Peyer's patch (tissue), 4 donors: Measurements from ENCODE around the gene POMP. TPM values are rescaled to one million over a fixed set of nuclear protein-coding genes. Genes with fewer than 3 reads are reported as not detected.

Experiments
- DNase-seq, 3 donors: peaks; one replicate each; pipeline ENCODE4 v3.0.0-alpha.2; 2017 to 2019
- H3K27ac ChIP-seq, 4 donors: fragments of 200-600 bp; sonication (generic); one replicate each; pipeline ENCODE4 v1.5.1; 2016 to 2019
- H3K27me3 ChIP-seq, 2 donors: fragments of 200-600 bp; sonication (generic); one replicate each; pipeline ENCODE4 v1.5.1; 2019
- H3K36me3 ChIP-seq, 3 donors: fragments of 200-600 bp; sonication (generic); one replicate each; pipeline ENCODE4 v1.5.1; 2016 to 2019
- H3K4me1 ChIP-seq, 4 donors: fragments of 200-600 bp; sonication (generic); one replicate each; pipeline ENCODE4 v1.5.1; 2016 to 2019
- H3K4me3 ChIP-seq, 4 donors: fragments of 200-600 bp; sonication (generic); 1 replicate in 3 of 4; 2 replicates in 1 of 4; pipeline ENCODE4 v1.5.1; 2016 to 2019; ENCODE audit warnings: mild to moderate bottlenecking in 1 of 4
- H3K9me3 ChIP-seq, 4 donors: fragments of 200-600 bp; sonication (generic); one replicate each; pipeline ENCODE4 v1.5.1; 2016 to 2019; ENCODE audit warnings: mild to moderate bottlenecking in 1 of 4
- POLR2A ChIP-seq, 2 donors: fragments of 450-650 bp; IDR thresholded peaks; one replicate each; pipeline ENCODE4 v1.5.1; 2017; ENCODE audit warnings: antibody characterized with exemption in 2 of 2, mild to moderate bottlenecking in 2 of 2, moderate library complexity in 2 of 2
- total RNA-seq, 4 donors: library from RNA; depleted of rRNA; stranded (reverse); fragments of >200 nt; gene quantifications; one replicate each; pipeline ENCODE4 v1.1.0, GENCODE V29; 2016
- TF ChIP-seq, protein P1 (sequence below), 6 experiments: fragments of 450-650 bp in 4 of 6; fragments of 200-600 bp in 2 of 6; sonication (generic) in 1 of 6; IDR thresholded peaks; one replicate each; pipeline ENCODE4 v1.5.1; 2017 to 2019; ENCODE audit warnings: antibody characterized with exemption in 6 of 6, mild to moderate bottlenecking in 3 of 6, moderate library complexity in 1 of 6

The POMP gene
- total RNA-seq, 4 donors from 2014 or later = 24.3 to 68.8 (median 43.2) TPM

DNA sequence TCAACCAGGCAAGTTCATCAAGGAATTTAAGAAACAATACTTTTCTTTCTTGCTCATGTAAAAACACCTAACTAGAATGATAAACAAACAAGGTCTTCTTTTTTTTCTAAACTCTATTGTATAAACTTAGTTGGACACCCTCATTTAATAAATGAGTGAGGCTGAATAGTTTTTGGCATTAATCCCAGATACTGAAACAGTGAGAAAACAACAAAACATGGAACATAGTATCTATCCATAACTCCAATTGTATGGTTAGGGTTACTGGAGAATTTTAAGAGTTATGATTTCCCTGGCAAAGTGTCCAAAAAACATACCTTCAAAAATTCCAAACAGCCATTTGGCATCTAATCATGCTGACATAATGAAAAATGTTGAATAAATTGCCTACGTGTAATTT is 5.8 kb upstream of the POMP start:
- no peaks in the 10 kb centered on the region for H3K36me3 ChIP-seq
- peaks cover 0 to 11% (median 0%) of the 10 kb centered on the region in 4 donors for H3K4me1 ChIP-seq
- no peak for TF ChIP-seq POLR2A (IDR thresholded peaks at IDR 0.05)
- TF ChIP-seq, protein P1, sequence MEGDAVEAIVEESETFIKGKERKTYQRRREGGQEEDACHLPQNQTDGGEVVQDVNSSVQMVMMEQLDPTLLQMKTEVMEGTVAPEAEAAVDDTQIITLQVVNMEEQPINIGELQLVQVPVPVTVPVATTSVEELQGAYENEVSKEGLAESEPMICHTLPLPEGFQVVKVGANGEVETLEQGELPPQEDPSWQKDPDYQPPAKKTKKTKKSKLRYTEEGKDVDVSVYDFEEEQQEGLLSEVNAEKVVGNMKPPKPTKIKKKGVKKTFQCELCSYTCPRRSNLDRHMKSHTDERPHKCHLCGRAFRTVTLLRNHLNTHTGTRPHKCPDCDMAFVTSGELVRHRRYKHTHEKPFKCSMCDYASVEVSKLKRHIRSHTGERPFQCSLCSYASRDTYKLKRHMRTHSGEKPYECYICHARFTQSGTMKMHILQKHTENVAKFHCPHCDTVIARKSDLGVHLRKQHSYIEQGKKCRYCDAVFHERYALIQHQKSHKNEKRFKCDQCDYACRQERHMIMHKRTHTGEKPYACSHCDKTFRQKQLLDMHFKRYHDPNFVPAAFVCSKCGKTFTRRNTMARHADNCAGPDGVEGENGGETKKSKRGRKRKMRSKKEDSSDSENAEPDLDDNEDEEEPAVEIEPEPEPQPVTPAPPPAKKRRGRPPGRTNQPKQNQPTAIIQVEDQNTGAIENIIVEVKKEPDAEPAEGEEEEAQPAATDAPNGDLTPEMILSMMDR (IDR thresholded peaks at IDR 0.05) = no peak
- DNase-seq = no peak
- no peaks in the 10 kb centered on the region for H3K9me3 ChIP-seq
- no peak overlapping the region for H3K4me3 ChIP-seq
- no peaks in the 10 kb centered on the region for H3K27me3 ChIP-seq
- no peak overlapping the region for H3K27ac ChIP-seq

DNA sequence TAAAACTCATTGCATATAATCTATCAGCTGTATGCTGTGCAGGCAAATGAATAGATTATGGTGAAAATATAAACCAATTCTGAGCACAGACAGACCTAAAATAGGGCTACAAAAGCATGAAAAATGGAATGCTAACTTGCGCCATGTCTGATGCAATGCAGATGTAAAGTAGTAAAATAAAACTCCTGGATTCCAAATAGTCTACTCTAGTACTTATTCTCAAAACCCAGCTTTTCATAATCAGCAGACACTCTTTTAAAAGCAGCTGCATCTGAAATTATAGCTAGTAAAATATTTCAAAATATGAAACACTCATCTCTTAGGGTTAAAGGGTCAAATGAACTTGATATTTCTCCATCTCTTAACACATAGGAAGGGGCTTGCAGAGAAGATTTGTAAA is 4.7 kb upstream of the POMP start:
- TF ChIP-seq POLR2A (IDR thresholded peaks at IDR 0.05) = no peak
- TF ChIP-seq, protein P1 (IDR thresholded peaks at IDR 0.05) = no peak
- H3K9me3 ChIP-seq = no peaks in the 10 kb centered on the region
- no peaks in the 10 kb centered on the region for H3K36me3 ChIP-seq
- H3K4me3 ChIP-seq = no peak overlapping the region
- no peak overlapping the region for H3K27ac ChIP-seq
- peaks cover 0 to 11% (median 0%) of the 10 kb centered on the region in 4 donors for H3K4me1 ChIP-seq
- H3K27me3 ChIP-seq = no peaks in the 10 kb centered on the region
- DNase-seq = no peak

DNA sequence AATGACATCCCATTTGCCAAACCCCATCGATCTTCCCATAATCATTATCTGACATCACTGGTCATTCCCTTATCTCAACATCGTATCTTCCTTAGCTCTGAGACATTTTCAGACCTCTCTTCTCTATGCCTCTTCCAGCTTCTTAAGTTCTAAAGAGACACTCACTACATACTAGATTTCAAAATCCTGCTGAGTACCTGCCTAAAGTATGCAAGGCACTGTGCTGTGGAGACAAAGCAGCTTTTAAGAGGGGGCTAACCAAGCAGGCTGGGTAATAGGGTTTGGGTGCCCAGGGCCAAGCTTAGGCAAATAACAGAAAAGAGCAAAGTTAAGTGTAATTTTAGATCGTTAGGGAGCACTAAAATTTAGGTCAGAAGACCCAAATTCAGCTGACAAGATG is 3.4 kb upstream of the POMP start:
- H3K9me3 ChIP-seq = no peaks in the 10 kb centered on the region

DNA sequence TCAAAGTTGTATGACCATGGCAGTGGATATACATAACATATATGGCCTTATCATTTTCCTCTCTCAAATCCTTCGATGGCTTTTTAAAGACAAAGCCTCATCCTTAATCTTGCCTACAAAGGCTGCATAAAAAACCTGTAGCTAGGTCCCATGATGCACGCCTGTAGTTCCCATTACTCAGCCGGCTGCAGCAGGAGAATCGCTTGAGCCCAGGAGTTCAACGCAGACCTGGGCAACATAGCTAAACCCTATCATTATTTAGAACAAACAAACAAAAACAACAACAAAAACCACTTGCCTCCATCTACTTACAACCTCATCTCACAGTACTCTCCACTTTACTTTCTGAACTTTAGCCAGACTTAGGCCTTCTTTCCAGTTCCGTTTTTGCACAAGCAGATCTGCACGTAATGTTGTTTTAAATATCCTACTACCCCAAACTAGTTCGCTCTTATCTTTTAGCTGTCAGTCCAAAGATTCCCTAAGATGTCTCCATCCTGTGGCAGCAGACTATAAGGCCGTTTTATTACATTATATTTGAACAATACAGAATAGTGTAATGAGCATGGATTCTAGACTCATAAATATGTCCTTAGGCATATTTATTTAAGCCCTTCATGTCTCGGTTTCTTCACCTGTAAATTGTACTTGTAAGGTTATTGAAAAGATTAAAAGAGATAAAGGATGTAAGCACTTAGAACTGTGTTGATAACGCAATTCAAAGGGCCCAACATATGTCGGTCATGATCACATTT is 969 bp upstream of the POMP start:
- no peak for DNase-seq
- no peaks in the 10 kb centered on the region for H3K27me3 ChIP-seq
- H3K4me3 ChIP-seq = peak overlapping the region; percentile 84 to 92 (median 88)
- TF ChIP-seq POLR2A (IDR thresholded peaks at IDR 0.05) = no peak
- TF ChIP-seq, protein P1 (IDR thresholded peaks at IDR 0.05) = peak in 2 of 6 experiments; percentile 25 to 29
- H3K36me3 ChIP-seq = peaks cover 0 to 8% (median 0%) of the 10 kb centered on the region in 3 donors
- peaks cover 0 to 30% (median 4%) of the 10 kb centered on the region in 4 donors for H3K4me1 ChIP-seq
- peak overlapping the region; percentile 88 to 96 (median 93) for H3K27ac ChIP-seq
- no peaks in the 10 kb centered on the region for H3K9me3 ChIP-seq

More for the DNA sequence above, 3.4 kb upstream of the POMP start:
- Histone ChIP-seq H3K4me1 (peaks cover 0 to 21% (median 4%) of the 10 kb centered on the region in 4 donors), H3K27me3 (no peaks in the 10 kb centered on the region), H3K4me3 (no peak overlapping the region), H3K36me3 (no peaks in the 10 kb centered on the region), H3K27ac (no peak overlapping the region)
- TF ChIP-seq, protein P1 (IDR thresholded peaks at IDR 0.05) = no peak
- no peak for TF ChIP-seq POLR2A (IDR thresholded peaks at IDR 0.05)
- DNase-seq = no peak

DNA sequence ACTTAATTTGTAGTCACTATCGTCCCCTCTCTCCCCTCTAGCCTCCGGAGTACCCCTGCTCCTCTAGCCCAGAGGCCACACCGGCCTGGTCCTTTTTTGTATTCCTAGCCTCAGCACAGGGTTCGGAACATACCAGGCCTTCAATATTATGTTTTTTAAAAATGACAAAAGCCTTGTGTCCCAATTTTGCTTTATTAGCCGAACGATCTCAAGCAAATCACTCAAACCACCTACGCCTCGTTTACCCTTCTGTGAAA is 463 bp upstream of the POMP start:
- peak overlapping the region; percentile 84 to 92 (median 88) for H3K4me3 ChIP-seq
- H3K36me3 ChIP-seq = peaks cover 0 to 13% (median 0%) of the 10 kb centered on the region in 3 donors
- H3K27ac ChIP-seq = peak overlapping the region; percentile 88 to 96 (median 93)
- DNase-seq = no peak
- H3K27me3 ChIP-seq = no peaks in the 10 kb centered on the region
- H3K4me1 ChIP-seq = peaks cover 0 to 30% (median 4%) of the 10 kb centered on the region in 4 donors
- TF ChIP-seq, protein P1 (IDR thresholded peaks at IDR 0.05) = no peak
- no peak for TF ChIP-seq POLR2A (IDR thresholded peaks at IDR 0.05)
- no peaks in the 10 kb centered on the region for H3K9me3 ChIP-seq
